ENCODE measurements around the gene SUSD3. TPM values are rescaled to one million over a fixed set of nuclear protein-coding genes. Genes with fewer than 3 reads are reported as not detected.

SUSD3 gene
- total RNA-seq, 6 experiments from 2014 or later = 6.5 to 51.5 (median 31.2) TPM

- WGBS (ENCODE audit: insufficient coverage, low coverage, low lambda C conversion rate, missing lambda C conversion rate) = 85% methylated on average over 1 of the region's 1 CpG
- Histone ChIP-seq H3K27me3 (no peaks in the 10 kb centered on the region), H3K36me3 (peaks cover 0 to 5% (median 0%) of the 10 kb centered on the region in 4 donors), H3K4me1 (no peaks in the 10 kb centered on the region), H3K9me3 (no peaks in the 10 kb centered on the region), H3K4me3 (no peak overlapping the region), H3K27ac (no peak overlapping the region)
- no peak for ATAC-seq
- no peak for DNase-seq
- intact Hi-C loops (cut with DNase I) = no loop called here
- TF ChIP-seq CTCF (IDR thresholded peaks at IDR 0.05) (no peak), POLR2A (IDR thresholded peaks at IDR 0.05) (no peak)
Observed at GRCh38 chr9:93105620-93106019, 47.1 kb downstream of the SUSD3 start.

- TF ChIP-seq POLR2A (IDR thresholded peaks at IDR 0.05) (no peak), CTCF (IDR thresholded peaks at IDR 0.05) (no peak)
- no peak overlapping the region for H3K4me3 ChIP-seq
- no peaks in the 10 kb centered on the region for H3K27me3 ChIP-seq
- H3K36me3 ChIP-seq = peaks cover 0 to 5% (median 0%) of the 10 kb centered on the region in 4 donors
- H3K27ac ChIP-seq = no peak overlapping the region
- no peak for ATAC-seq
- peak in 2 of 3 donors; percentile 37 to 43 for DNase-seq
- no peaks in the 10 kb centered on the region for H3K4me1 ChIP-seq
- H3K9me3 ChIP-seq = no peaks in the 10 kb centered on the region
- intact Hi-C loops (cut with DNase I) = no loop called here
- 50% methylated on average over 1 of the region's 14 CpGs for whole genome bisulfite sequencing (ENCODE audit: insufficient coverage, low coverage, low lambda C conversion rate, missing lambda C conversion rate)
Observed at GRCh38 chr9:93107151-93107824, 48.8 kb downstream of the SUSD3 start.

GRCh38 chr9:93107825-93108161, 49.3 kb downstream of the SUSD3 start:
- Histone ChIP-seq H3K36me3 (peaks cover 0 to 5% (median 0%) of the 10 kb centered on the region in 4 donors), H3K4me3 (no peak overlapping the region), H3K9me3 (no peaks in the 10 kb centered on the region), H3K27ac (no peak overlapping the region), H3K27me3 (no peaks in the 10 kb centered on the region), H3K4me1 (no peaks in the 10 kb centered on the region)
- TF ChIP-seq CTCF (IDR thresholded peaks at IDR 0.05) (no peak), POLR2A (IDR thresholded peaks at IDR 0.05) (no peak)
- ATAC-seq = no peak
- intact Hi-C loops (cut with DNase I) = no loop called here
- WGBS (ENCODE audit: insufficient coverage, low coverage, low lambda C conversion rate, missing lambda C conversion rate) = 80% methylated on average over 2 of the region's 6 CpGs
- peak in 1 of 3 donors; percentile 37 for DNase-seq

- no peak overlapping the region for H3K4me3 ChIP-seq
- 69% methylated on average over 4 of the region's 15 CpGs for WGBS (ENCODE audit: insufficient coverage, low coverage, low lambda C conversion rate, missing lambda C conversion rate)
- no peak overlapping the region for H3K27ac ChIP-seq
- ATAC-seq (no peak), DNase-seq (peak; percentile 26 to 54 (median 49))
- no peaks in the 10 kb centered on the region for H3K27me3 ChIP-seq
- H3K4me1 ChIP-seq = no peaks in the 10 kb centered on the region
- intact Hi-C loops (cut with DNase I) = no loop called here
- no peaks in the 10 kb centered on the region for H3K9me3 ChIP-seq
- no peak for TF ChIP-seq POLR2A (IDR thresholded peaks at IDR 0.05)
- TF ChIP-seq CTCF (IDR thresholded peaks at IDR 0.05) = no peak
- H3K36me3 ChIP-seq = peaks cover 0 to 5% (median 0%) of the 10 kb centered on the region in 4 donors
Observed at GRCh38 chr9:93108291-93109041, 50.0 kb downstream of the SUSD3 start.
